GM12878 (cell line): ENCODE results near the gene ADGRE1. TPM values are rescaled to one million over a fixed set of nuclear protein-coding genes. Genes with fewer than 3 reads are reported as not detected.

ENCODE experiments used
- ASH2L ChIP-seq: fragments of 300-600, 200-600 bp; sonication (generic); IDR thresholded peaks from 2 replicates; pipeline ENCODE4 v1.6.1; 2017; ENCODE audit warnings: low read depth, mild to moderate bottlenecking, borderline replicate concordance
- ATF3 ChIP-seq: IDR thresholded peaks from 2 replicates; pipeline ENCODE4 v1.6.1; 2011; ENCODE audit warnings: low read depth, mild to moderate bottlenecking, low read length, moderate library complexity, borderline replicate concordance; ENCODE audit errors: extremely low read depth
- CREB1 ChIP-seq: IDR thresholded peaks from 2 replicates; pipeline ENCODE4 v1.6.1; 2012; ENCODE audit warnings: low read depth, mild to moderate bottlenecking, inconsistent platforms
- ETV6 ChIP-seq, 2 experiments: fragments of 450-650 bp in 1 of 2; IDR thresholded peaks in 1 of 2; conservative IDR thresholded peaks in 1 of 2; 2 replicates each; pipeline ENCODE4 v1.6.1; 2014; ENCODE audit warnings: antibody characterized with exemption in 1 of 2, borderline replicate concordance in 1 of 2, low read depth in 1 of 2, mild to moderate bottlenecking in 1 of 2, moderate library complexity in 1 of 2
- FOXK2 ChIP-seq: fragments of 450-650 bp; IDR thresholded peaks from 2 replicates; pipeline ENCODE4 v1.6.1; 2017; ENCODE audit warnings: mild to moderate bottlenecking, moderate library complexity
- FOXM1 ChIP-seq: IDR thresholded peaks from 2 replicates; pipeline ENCODE4 v1.6.1; 2012; ENCODE audit warnings: low read depth, mild to moderate bottlenecking, inconsistent platforms, low read length, moderate library complexity
- HSF1 ChIP-seq: fragments of 150-350 bp; IDR thresholded peaks from 2 replicates; pipeline ENCODE4 v1.6.1; 2014; ENCODE audit warnings: mild to moderate bottlenecking, low read depth, low read length
- NFYA ChIP-seq: IDR thresholded peaks from 2 replicates; pipeline ENCODE4 v1.6.1; 2011; ENCODE audit warnings: low read depth, mild to moderate bottlenecking, low read length, improper control_type of control experiment, borderline replicate concordance
- NR2C2 ChIP-seq: IDR thresholded peaks from 2 replicates; pipeline ENCODE4 v1.6.1; 2011; ENCODE audit warnings: borderline replicate concordance, low read depth; ENCODE audit not compliant: control insufficient read depth, insufficient read length
- NR2F1 ChIP-seq: fragments of 450-650 bp; conservative IDR thresholded peaks from 2 replicates; pipeline ENCODE4 v1.6.1; 2017; ENCODE audit warnings: mild to moderate bottlenecking
- NRF1 ChIP-seq: conservative IDR thresholded peaks from 2 replicates; pipeline ENCODE4 v1.6.1; 2011; ENCODE audit warnings: mild to moderate bottlenecking, low read depth, low read length, improper control_type of control experiment
- PBX3 ChIP-seq: IDR thresholded peaks from 2 replicates; pipeline ENCODE4 v1.6.1; 2011; ENCODE audit warnings: mild to moderate bottlenecking, low read depth, low read length, moderate library complexity; ENCODE audit not compliant: insufficient replicate concordance
- POLR2AphosphoS5 ChIP-seq: IDR thresholded peaks from 2 replicates; pipeline ENCODE4 v1.6.1; 2011; ENCODE audit warnings: mild to moderate bottlenecking, low read length, inconsistent platforms
- POU2F2 ChIP-seq: IDR thresholded peaks from 3 replicates; pipeline ENCODE4 v1.6.1; 2011; ENCODE audit warnings: low read depth, mild to moderate bottlenecking, low read length, borderline replicate concordance
- RELA ChIP-seq: fragments of 450-650 bp; IDR thresholded peaks from 2 replicates; pipeline ENCODE4 v1.8.0; 2014; ENCODE audit warnings: borderline replicate concordance; ENCODE audit not compliant: partially characterized antibody
- RUNX3 ChIP-seq: IDR thresholded peaks from 2 replicates; pipeline ENCODE4 v1.6.1; 2012; ENCODE audit warnings: low read length, inconsistent platforms
- SMAD1 ChIP-seq: fragments of 450-650 bp; IDR thresholded peaks from 2 replicates; pipeline ENCODE4 v1.6.1; 2018; ENCODE audit warnings: mild to moderate bottlenecking, low read depth; ENCODE audit not compliant: partially characterized antibody
- SRF ChIP-seq, 2 experiments: IDR thresholded peaks; 2 replicates each; pipeline ENCODE4 v1.6.1; 2011; ENCODE audit warnings: low read depth in 2 of 2, low read length in 2 of 2, mild to moderate bottlenecking in 1 of 2, moderate library complexity in 1 of 2
- SUZ12 ChIP-seq: fragments of 200-600 bp; sonication (generic); IDR thresholded peaks from one replicate; pipeline ENCODE4 v1.6.1; 2018; ENCODE audit warnings: antibody characterized with exemption, mild to moderate bottlenecking; ENCODE audit not compliant: unreplicated experiment
- ZBTB40 ChIP-seq: fragments of 450-650 bp; IDR thresholded peaks from 2 replicates; pipeline ENCODE4 v1.6.1; 2016; ENCODE audit warnings: mild to moderate bottlenecking, moderate library complexity, borderline replicate concordance
- ZNF24 ChIP-seq: fragments of 450-650 bp; IDR thresholded peaks from 2 replicates; pipeline ENCODE4 v1.6.1; 2017; ENCODE audit warnings: antibody characterized with exemption, mild to moderate bottlenecking
- ZNF622 ChIP-seq: fragments of 450-650 bp; IDR thresholded peaks from 2 replicates; pipeline ENCODE4 v1.6.1; 2017; ENCODE audit warnings: mild to moderate bottlenecking, inconsistent platforms
- polyA plus RNA-seq, 11 experiments: library from polyadenylated mRNA; depleted of rRNA in 4 of 11; unstranded in 6 of 11; stranded (reverse) in 5 of 11; fragments of >200 nt; fragmentation: Nextera tagmentation in 4 of 11; fragmentation: Illumina TruSeq in 1 of 11; extraction: Ambion mirVana in 4 of 11; extraction: Trizol in 1 of 11; gene quantifications; 1 replicate in 1 of 11; 2 replicates in 10 of 11; pipeline versions ENCODE4 v1.2.1 to v1.2.3, GENCODE V29; 2011 to 2016; ENCODE audit warnings: inconsistent platforms in 2 of 11, missing spikeins in 2 of 11, low read depth in 1 of 11
- total RNA-seq, 4 experiments: library from RNA; depleted of rRNA in 3 of 4; stranded (reverse); fragments of >200 nt in 3 of 4; fragmentation: Illumina TruSeq in 1 of 4; extraction: Trizol in 1 of 4; gene quantifications; 2 replicates each; pipeline versions ENCODE4 v1.2.1 to v1.2.3, GENCODE V29; 2013 to 2021

ADGRE1 gene
- total and polyA plus RNA-seq, 10 of the 15 experiments (the other 5 are each of a cell fraction or from before 2014, with no cell fraction given), result 7.9 to 35.7 (median 9.9) TPM

GRCh38 chr19:6925801-6926751 is 38.7 kb downstream of the ADGRE1 start (continued):
- TF ChIP-seq ASH2L (no peak), SMAD1 (no peak), PBX3 (no peak), NFYA (no peak), NR2F1 (no peak), FOXM1 (no peak), NR2C2 (no peak), POLR2AphosphoS5 (0 out of 2 replicates have a peak, but pooled peaks have one; percentile 50), SUZ12 (no peak), RELA (peak; percentile 81), ZBTB40 (peak; percentile 84), CREB1 (no peak), NRF1 (peak; percentile 39), RUNX3 (peak; percentile 61), ATF3 (no peak), ZNF24 (0 out of 2 replicates have a peak, but pooled peaks have one; percentile 56), FOXK2 (no peak), ETV6 (conservative IDR thresholded peaks at IDR 0.05 in 1 of 2, IDR thresholded peaks at IDR 0.05 in 1 of 2; ENCODE audit: borderline replicate concordance in 1 of 2, low read depth in 1 of 2) (no peak), HSF1 (no peak), POU2F2 (no peak), SRF (IDR thresholded peaks at IDR 0.05; ENCODE audit: low read depth in 2 of 2, low read length in 2 of 2) (no peak), ZNF622 (no peak)
